Stimulated activated CD4-positive, alpha-beta T cell treated with anti-CD3 and anti-CD28 coated beads, Interleukin-2, amount 100 ng/mL, for 24 hours (primary cell): ENCODE data around the gene PDE8B.
"Not testable (repeated sequence)": the region's sequence is repeated elsewhere in the genome, so short reads cannot be mapped to it uniquely, and the experiment has no call there.

Experiments used
- DNase-seq, 2 donors: peaks; one replicate each; pipeline ENCODE4 v3.0.0-alpha.2; 2020

PDE8B gene

DNA sequence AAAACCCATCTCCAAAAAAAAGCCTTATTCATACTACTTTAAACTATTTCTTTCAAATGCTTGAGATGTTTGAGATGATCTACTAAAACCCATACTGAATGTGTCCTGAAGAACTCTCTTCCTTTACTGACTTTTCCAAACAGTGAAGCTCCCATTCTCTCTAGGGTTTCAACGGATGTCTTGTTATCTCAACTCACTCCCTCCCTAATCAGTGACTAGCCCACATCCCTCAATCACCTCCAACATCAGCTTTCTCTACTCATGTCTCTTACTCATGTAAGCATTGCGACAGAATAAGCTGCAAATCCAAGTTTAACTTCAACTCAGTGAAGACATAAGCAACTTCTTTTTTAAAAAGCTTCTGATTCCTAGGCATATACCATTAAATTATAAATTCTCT, 239.5 kb downstream of the PDE8B start:
- DNase-seq, result no peak

DNA sequence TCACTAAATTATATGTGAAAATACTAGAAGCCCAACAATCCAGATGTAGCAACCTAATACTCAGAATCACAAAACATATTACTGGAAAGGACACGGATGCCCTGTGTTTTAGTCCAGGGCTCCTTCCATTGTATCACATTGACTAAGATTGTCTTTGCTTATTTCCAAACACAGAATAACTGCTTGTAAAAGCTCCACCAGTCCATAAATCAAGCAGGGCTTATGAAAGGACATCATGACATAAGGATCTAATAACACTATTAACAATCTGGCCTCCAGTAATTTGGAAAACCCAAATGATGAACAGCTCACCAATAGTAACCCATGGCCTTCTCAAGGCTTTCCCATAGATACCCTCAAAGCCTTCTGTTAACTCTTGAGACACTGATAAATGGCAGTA, 241.9 kb downstream of the PDE8B start:
- DNase-seq, result no peak

DNA sequence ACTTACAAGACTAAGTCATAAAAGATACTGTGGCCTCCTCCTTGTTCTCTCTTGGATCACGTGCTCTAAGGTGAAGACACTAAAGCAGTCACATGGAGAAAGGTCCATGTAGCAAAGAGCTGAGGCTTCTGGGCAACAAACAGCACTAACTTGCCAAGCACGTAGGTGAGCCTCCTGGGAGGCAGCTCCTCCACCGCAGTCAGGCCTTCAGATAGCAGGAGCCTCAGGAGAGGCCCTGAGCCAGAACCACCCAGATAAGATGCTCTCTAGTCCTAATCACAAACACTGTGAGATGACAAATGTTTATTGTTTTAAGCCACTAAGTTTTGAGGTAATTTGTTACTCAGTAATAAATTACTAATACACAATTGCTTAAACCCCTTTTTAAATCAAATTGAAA, 243.6 kb downstream of the PDE8B start:
- DNase-seq, result no peak

DNA sequence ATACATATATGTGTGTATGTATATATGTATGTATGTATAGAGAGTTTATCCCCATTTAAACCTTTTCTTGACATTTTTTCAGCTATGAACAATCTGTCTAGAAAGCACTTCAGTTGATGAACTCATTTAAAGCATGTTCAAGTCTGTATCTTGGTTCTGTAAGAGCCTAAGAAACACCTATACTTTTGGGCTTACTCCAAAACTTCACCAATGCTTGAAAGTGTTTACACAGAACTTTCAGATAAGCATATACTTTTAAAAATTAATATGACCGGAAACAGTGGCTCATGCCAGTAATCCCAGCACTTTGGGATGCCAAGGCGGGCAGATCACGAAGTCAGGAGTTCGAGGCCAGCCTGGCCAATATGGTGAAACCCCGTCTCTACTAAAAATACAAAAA, 250.8 kb downstream of the PDE8B start:
- DNase-seq, result no peak

DNA sequence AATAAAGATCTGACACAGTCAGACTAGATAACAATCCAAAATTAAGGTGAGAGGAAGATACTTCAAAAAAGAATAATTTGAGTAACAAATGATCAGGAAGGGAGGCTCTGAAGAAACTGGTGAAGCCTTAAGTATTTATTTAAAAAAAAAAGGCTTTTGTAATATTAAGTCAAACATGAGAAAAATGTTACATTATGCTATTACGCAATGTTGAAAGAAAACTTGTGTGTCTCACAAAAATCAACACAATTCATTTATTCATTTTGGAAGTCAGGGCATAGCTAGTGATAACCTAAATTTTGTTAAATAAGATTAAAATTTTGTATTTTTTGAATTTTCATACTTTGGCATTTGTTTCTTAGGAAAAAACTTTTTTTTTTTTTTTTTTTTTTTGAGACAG, 253.4 kb downstream of the PDE8B start:
- no peak for DNase-seq

DNA sequence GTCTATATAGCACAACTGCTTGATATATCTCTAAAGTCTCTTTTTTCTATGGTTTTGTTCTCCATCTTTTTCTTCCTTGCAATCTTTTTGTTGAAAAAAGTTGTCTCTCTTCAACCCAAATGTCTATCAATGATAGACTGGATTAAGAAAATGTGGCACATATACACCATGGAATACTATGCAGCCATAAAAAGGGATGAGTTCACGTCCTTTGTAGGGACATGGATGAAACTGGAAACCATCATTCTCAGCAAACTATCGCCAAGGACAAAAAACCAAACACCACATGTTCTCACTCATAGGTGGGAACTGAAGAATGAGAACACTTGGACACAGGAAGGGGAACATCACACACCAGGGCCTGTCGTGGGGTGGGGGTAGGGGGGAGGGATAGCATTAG, 258.4 kb downstream of the PDE8B start:
- not testable (repeated sequence) for DNase-seq

DNA sequence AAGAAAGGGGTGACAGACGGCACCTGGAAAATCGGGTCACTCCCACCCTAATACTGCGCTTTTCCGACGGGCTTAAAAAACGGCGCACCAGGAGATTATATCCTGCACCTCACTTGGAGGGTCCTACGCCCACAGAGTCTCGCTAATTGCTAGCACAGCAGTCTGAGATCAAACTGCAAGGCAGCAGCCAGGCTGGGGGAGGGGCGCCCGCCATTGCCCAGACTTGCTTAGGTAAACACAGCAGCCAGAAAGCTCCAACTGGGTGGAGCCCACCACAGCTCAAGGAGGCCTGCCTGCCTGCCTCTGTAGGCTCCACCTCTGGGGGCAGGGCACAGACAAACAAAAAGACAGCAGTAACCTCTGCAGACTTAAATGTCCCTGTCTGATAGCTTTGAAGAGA, 264.6 kb downstream of the PDE8B start:
- not testable (repeated sequence) for DNase-seq
